RWPE2 (cell line): ENCODE results near the gene FASTK.

Experiments used
- ATAC-seq: fragments of 200-7000 bp; cut with Tn5 transposase; 3 replicates; pipeline ENCODE4 v1.9.1; 2021; ENCODE audit warnings: low read depth
- DNase-seq: peaks from one replicate; pipeline ENCODE4 v3.0.0-alpha.2; 2020; ENCODE audit warnings: low spot score
- H3K27ac ChIP-seq: fragments of 450-650 bp; 2 replicates; pipeline ENCODE4 v1.5.1; 2017; ENCODE audit warnings: mild to moderate bottlenecking; ENCODE audit not compliant: poor library complexity, severe bottlenecking
- H3K27me3 ChIP-seq: fragments of 250-450 bp; sonication (Bioruptor Pico); 2 replicates; pipeline ENCODE4 v1.5.1; 2021; ENCODE audit warnings: mild to moderate bottlenecking, moderate library complexity; ENCODE audit not compliant: insufficient read depth, poor library complexity, severe bottlenecking
- H3K36me3 ChIP-seq: fragments of 250-450 bp; sonication (Bioruptor Pico); 2 replicates; pipeline ENCODE4 v1.5.1; 2020; ENCODE audit warnings: low read depth, mild to moderate bottlenecking, moderate library complexity
- H3K4me1 ChIP-seq: fragments of 250-450 bp; sonication (Bioruptor Pico); 2 replicates; pipeline ENCODE4 v1.5.1; 2021; ENCODE audit warnings: mild to moderate bottlenecking, moderate library complexity; ENCODE audit not compliant: insufficient read depth, poor library complexity, severe bottlenecking
- H3K4me3 ChIP-seq: fragments of 250-450 bp; sonication (Bioruptor Pico); 2 replicates; pipeline ENCODE4 v1.5.1; 2021; ENCODE audit warnings: mild to moderate bottlenecking, moderate library complexity; ENCODE audit not compliant: severe bottlenecking
- H3K9me3 ChIP-seq: fragments of 250-450 bp; sonication (Bioruptor Pico); 2 replicates; pipeline ENCODE4 v1.5.1; 2021; ENCODE audit warnings: mild to moderate bottlenecking, moderate library complexity; ENCODE audit not compliant: severe bottlenecking
- CTCF ChIP-seq: fragments of 450-650 bp; IDR thresholded peaks from one replicate; pipeline ENCODE4 v1.5.1; 2017; ENCODE audit warnings: mild to moderate bottlenecking, moderate library complexity; ENCODE audit not compliant: poor library complexity, severe bottlenecking

Gene FASTK

GRCh38 chr7:151099486-151100211, 19.0 kb upstream of the FASTK start:
- ATAC-seq: no peak
- H3K4me3 ChIP-seq: no peak overlapping the region

GRCh38 chr7:151095828-151096475, 15.3 kb upstream of the FASTK start:
- Histone ChIP-seq H3K27ac (no peak overlapping the region), H3K4me3 (no peak overlapping the region), H3K9me3 (no peaks in the 10 kb centered on the region), H3K27me3 (no peaks in the 10 kb centered on the region), H3K36me3 (peaks cover 36% of the 10 kb centered on the region), H3K4me1 (no peaks in the 10 kb centered on the region)
- ATAC-seq (no peak), DNase-seq (no peak)
- no peak for TF ChIP-seq CTCF

More at GRCh38 chr7:151099486-151100211, 19.0 kb upstream of the FASTK start:
- no peak overlapping the region for H3K27ac ChIP-seq
- TF ChIP-seq CTCF: no peak
- H3K27me3 ChIP-seq: no peaks in the 10 kb centered on the region
- no peaks in the 10 kb centered on the region for H3K9me3 ChIP-seq
- no peaks in the 10 kb centered on the region for H3K4me1 ChIP-seq
- peaks cover 8% of the 10 kb centered on the region for H3K36me3 ChIP-seq
- DNase-seq: no peak

- no peaks in the 10 kb centered on the region for H3K9me3 ChIP-seq
- H3K4me1 ChIP-seq: no peaks in the 10 kb centered on the region
- no peak overlapping the region for H3K4me3 ChIP-seq
- TF ChIP-seq CTCF: no peak
- DNase-seq: no peak
- peaks cover 39% of the 10 kb centered on the region for H3K36me3 ChIP-seq
- no peaks in the 10 kb centered on the region for H3K27me3 ChIP-seq
- 0 out of 3 replicates have a peak, but pooled peaks have one; percentile 12 for ATAC-seq
- H3K27ac ChIP-seq: no peak overlapping the region
These were observed 14.7 kb upstream of the FASTK start for GRCh38 chr7:151095123-151095797.

- no peaks in the 10 kb centered on the region for H3K9me3 ChIP-seq
- no peak overlapping the region for H3K4me3 ChIP-seq
- TF ChIP-seq CTCF: no peak
- no peaks in the 10 kb centered on the region for H3K27me3 ChIP-seq
- H3K27ac ChIP-seq: no peak overlapping the region
- H3K4me1 ChIP-seq: no peaks in the 10 kb centered on the region
- peaks cover 39% of the 10 kb centered on the region for H3K36me3 ChIP-seq
- DNase-seq: no peak
- ATAC-seq: no peak
These were observed 14.1 kb upstream of the FASTK start for GRCh38 chr7:151094675-151095074.
